SK-N-SH (cell line): ENCODE results near the gene NPIPB6.

ENCODE experiments used
- EP300 ChIP-seq, 2 experiments: IDR thresholded peaks; 2 replicates each; pipeline versions ENCODE4 v1.4.0 to v1.6.1; 2012; ENCODE audit warnings: borderline replicate concordance in 1 of 2, low read depth in 1 of 2, low read length in 1 of 2
- EZH2phosphoT487 ChIP-seq: fragments of 200-600 bp; sonication (generic); IDR thresholded peaks from 2 replicates; pipeline ENCODE4 v1.6.1; 2017; ENCODE audit warnings: low read depth, mixed run types, mild to moderate bottlenecking, antibody characterized with exemption, moderate library complexity, borderline replicate concordance
- FOXJ3 ChIP-seq: sonication (generic); formaldehyde crosslinking; IDR thresholded peaks from 2 replicates; pipeline ENCODE4 v1.5.1; 2020; ENCODE audit warnings: mild to moderate bottlenecking, missing genetic modification reagents
- MXI1 ChIP-seq: IDR thresholded peaks from 2 replicates; pipeline ENCODE4 v1.6.1; 2012; ENCODE audit warnings: mild to moderate bottlenecking, low read depth, low read length, improper control_type of control experiment
- POLR2AphosphoS5 ChIP-seq: IDR thresholded peaks from 2 replicates; pipeline ENCODE4 v1.6.1; 2012; ENCODE audit warnings: low read depth, low read length
- RCOR1 ChIP-seq: fragments of 150-350 bp; IDR thresholded peaks from 2 replicates; pipeline ENCODE4 v1.6.1; 2017; ENCODE audit warnings: antibody characterized with exemption, low read length
- RFX5 ChIP-seq: IDR thresholded peaks from 2 replicates; pipeline ENCODE4 v1.6.1; 2012; ENCODE audit warnings: mild to moderate bottlenecking, improper control_type of control experiment, low read length
- SIN3A ChIP-seq: IDR thresholded peaks from 2 replicates; pipeline ENCODE4 v1.6.1; 2012; ENCODE audit warnings: low read depth, mild to moderate bottlenecking, low read length, moderate library complexity, borderline replicate concordance
- TCF12 ChIP-seq: IDR thresholded peaks from 2 replicates; pipeline ENCODE4 v1.4.0; 2012
- YY1 ChIP-seq: IDR thresholded peaks from 2 replicates; pipeline ENCODE4 v1.4.0; 2012; ENCODE audit warnings: low read depth, mild to moderate bottlenecking
- TF ChIP-seq, protein P1 (sequence below): fragments of 200-600 bp; sonication (generic); IDR thresholded peaks from 2 replicates; pipeline ENCODE4 v1.6.1; 2017; ENCODE audit warnings: antibody characterized with exemption, mild to moderate bottlenecking, moderate library complexity
- TF ChIP-seq, protein P2 (sequence below): IDR thresholded peaks from 2 replicates; pipeline ENCODE4 v1.6.1; 2012; ENCODE audit warnings: mild to moderate bottlenecking, low read depth, low read length, moderate library complexity

DNA sequence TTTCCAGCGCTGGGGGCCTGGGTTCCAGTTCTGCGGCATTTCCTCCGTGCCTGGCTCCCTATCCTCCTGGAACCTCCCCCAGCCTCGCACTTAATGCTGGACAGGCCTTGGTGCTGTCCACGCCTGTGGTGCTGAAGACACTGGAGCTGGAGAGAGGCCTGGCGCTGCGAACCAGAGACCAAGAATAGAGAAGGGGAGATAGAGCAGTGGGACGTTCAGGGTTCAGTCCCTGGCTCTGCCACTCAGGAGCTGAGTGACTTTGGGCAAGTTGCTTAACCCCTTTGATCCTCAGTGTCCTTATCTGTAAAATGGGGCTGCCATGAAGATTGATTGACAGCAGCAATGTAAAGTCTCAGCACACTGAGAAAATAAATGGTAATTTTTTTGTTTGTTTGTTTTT lies 59.1 kb downstream of the NPIPB6 start:
- TF ChIP-seq, protein P1, sequence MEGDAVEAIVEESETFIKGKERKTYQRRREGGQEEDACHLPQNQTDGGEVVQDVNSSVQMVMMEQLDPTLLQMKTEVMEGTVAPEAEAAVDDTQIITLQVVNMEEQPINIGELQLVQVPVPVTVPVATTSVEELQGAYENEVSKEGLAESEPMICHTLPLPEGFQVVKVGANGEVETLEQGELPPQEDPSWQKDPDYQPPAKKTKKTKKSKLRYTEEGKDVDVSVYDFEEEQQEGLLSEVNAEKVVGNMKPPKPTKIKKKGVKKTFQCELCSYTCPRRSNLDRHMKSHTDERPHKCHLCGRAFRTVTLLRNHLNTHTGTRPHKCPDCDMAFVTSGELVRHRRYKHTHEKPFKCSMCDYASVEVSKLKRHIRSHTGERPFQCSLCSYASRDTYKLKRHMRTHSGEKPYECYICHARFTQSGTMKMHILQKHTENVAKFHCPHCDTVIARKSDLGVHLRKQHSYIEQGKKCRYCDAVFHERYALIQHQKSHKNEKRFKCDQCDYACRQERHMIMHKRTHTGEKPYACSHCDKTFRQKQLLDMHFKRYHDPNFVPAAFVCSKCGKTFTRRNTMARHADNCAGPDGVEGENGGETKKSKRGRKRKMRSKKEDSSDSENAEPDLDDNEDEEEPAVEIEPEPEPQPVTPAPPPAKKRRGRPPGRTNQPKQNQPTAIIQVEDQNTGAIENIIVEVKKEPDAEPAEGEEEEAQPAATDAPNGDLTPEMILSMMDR: no peak
- TF ChIP-seq TCF12 (no peak), RFX5 (no peak), EZH2phosphoT487 (no peak), RCOR1 (no peak), EP300 (IDR thresholded peaks at IDR 0.05; ENCODE audit: borderline replicate concordance in 1 of 2, low read depth in 1 of 2, low read length in 1 of 2) (no peak), POLR2AphosphoS5 (no peak), FOXJ3 (CRISPR knock-in tag) (no peak), MXI1 (no peak), SIN3A (no peak), YY1 (no peak)
- TF ChIP-seq, protein P2, sequence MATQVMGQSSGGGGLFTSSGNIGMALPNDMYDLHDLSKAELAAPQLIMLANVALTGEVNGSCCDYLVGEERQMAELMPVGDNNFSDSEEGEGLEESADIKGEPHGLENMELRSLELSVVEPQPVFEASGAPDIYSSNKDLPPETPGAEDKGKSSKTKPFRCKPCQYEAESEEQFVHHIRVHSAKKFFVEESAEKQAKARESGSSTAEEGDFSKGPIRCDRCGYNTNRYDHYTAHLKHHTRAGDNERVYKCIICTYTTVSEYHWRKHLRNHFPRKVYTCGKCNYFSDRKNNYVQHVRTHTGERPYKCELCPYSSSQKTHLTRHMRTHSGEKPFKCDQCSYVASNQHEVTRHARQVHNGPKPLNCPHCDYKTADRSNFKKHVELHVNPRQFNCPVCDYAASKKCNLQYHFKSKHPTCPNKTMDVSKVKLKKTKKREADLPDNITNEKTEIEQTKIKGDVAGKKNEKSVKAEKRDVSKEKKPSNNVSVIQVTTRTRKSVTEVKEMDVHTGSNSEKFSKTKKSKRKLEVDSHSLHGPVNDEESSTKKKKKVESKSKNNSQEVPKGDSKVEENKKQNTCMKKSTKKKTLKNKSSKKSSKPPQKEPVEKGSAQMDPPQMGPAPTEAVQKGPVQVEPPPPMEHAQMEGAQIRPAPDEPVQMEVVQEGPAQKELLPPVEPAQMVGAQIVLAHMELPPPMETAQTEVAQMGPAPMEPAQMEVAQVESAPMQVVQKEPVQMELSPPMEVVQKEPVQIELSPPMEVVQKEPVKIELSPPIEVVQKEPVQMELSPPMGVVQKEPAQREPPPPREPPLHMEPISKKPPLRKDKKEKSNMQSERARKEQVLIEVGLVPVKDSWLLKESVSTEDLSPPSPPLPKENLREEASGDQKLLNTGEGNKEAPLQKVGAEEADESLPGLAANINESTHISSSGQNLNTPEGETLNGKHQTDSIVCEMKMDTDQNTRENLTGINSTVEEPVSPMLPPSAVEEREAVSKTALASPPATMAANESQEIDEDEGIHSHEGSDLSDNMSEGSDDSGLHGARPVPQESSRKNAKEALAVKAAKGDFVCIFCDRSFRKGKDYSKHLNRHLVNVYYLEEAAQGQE: peak; percentile 98
